Measurements from ENCODE around the gene ADAMTS17.

DNA sequence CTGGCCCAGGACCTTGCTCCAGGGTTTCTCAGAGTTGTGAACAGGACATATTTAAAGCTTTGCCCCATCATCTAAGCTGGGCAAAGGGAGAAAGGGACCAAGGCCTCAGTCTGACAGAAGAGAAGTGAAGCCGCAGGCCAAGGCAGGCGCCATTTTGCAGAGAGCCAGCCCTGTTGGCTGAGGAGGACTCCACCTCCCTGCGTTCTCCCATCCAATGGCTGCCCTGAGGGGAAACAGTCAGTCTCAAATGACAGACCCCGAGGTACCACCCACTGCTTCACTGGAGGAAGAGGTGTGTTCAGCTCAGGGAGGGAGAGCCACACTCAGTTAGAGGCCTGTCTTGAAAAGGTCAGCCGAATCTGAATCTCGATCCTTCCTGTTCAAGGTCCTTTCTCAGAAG is 86.1 kb downstream of the ADAMTS17 start:
- TF ChIP-seq POLR2A (IDR thresholded peaks at IDR 0.05; ENCODE audit: low read depth, low read length) (no peak), POLR2AphosphoS5 (IDR thresholded peaks at IDR 0.05; ENCODE audit: low read depth, low read length) (no peak), TAF1 (IDR thresholded peaks at IDR 0.05; ENCODE audit: borderline replicate concordance, low read depth, low read length) (no peak)
